ENCODE data around the gene C2orf68.

- no peak for TF ChIP-seq CTCF (IDR thresholded peaks at IDR 0.05; ENCODE audit: control extremely low read depth in 1 of 3, insufficient read depth in 1 of 3, low read depth in 1 of 3, low read length in 3 of 3)
- no peak for TF ChIP-seq CHD2 (IDR thresholded peaks at IDR 0.05; ENCODE audit: low read length)
- TF ChIP-seq POLR2A (IDR thresholded peaks at IDR 0.05; ENCODE audit: control extremely low read depth in 1 of 2, low read depth in 2 of 2, low read length in 2 of 2) = no peak
- no peak for TF ChIP-seq TAF1 (IDR thresholded peaks at IDR 0.05; ENCODE audit: low read depth, low read length)
- TF ChIP-seq FOSL1 (IDR thresholded peaks at IDR 0.05; ENCODE audit: insufficient read depth, low read depth, low read length) = no peak
- no peak for TF ChIP-seq SIN3A (conservative IDR thresholded peaks at IDR 0.05 in 1 of 2, IDR thresholded peaks at IDR 0.05 in 1 of 2; ENCODE audit: low read depth in 1 of 2, low read length in 2 of 2)
- no peak for TF ChIP-seq ZNF274 (IDR thresholded peaks at IDR 0.05; ENCODE audit: borderline replicate concordance, extremely low read depth, low read length)
Observed at GRCh38 chr2:85646166-85646565, 34.3 kb upstream of the C2orf68 start.
